ENCODE data around the gene DDX21.
"Not testable (repeated sequence)": the region's sequence is repeated elsewhere in the genome, so short reads cannot be mapped to it uniquely, and the experiment has no call there.

The DDX21 gene

GRCh38 chr10:68955832-68956532 is at the start of gene DDX21:
DDX21 (plus strand) TSS chr10:68956170; CDS start chr10:68956226, 56 bp downstream.
- peak; percentile 91 for DNase-seq

- DNase-seq, result no peak
Observed at GRCh38 chr10:68924593-68924992, 31.4 kb upstream of the DDX21 start.

GRCh38 chr10:68925489-68925888 is 30.5 kb upstream of the DDX21 start:
- no peak for DNase-seq

- not testable (repeated sequence) for DNase-seq
Observed at GRCh38 chr10:68929157-68929556, 26.8 kb upstream of the DDX21 start.

GRCh38 chr10:68929888-68930287 is 26.1 kb upstream of the DDX21 start:
- not testable (repeated sequence) for DNase-seq

GRCh38 chr10:68932860-68933259 is 23.1 kb upstream of the DDX21 start:
- DNase-seq, result not testable (repeated sequence)

GRCh38 chr10:68934994-68935393 is 21.0 kb upstream of the DDX21 start:
- DNase-seq, result no peak

GRCh38 chr10:68938117-68938516 is 17.9 kb upstream of the DDX21 start:
- DNase-seq, result no peak

- no peak for DNase-seq
Observed at GRCh38 chr10:68938884-68939283, 17.1 kb upstream of the DDX21 start.

- not testable (repeated sequence) for DNase-seq
Observed at GRCh38 chr10:68940917-68941316, 15.1 kb upstream of the DDX21 start.

GRCh38 chr10:68950598-68950997 is 5.4 kb upstream of the DDX21 start:
- DNase-seq, result no peak

- DNase-seq, result no peak
Observed at GRCh38 chr10:68954904-68955303, 1.1 kb upstream of the DDX21 start.

GRCh38 chr10:68955355-68955831 is 577 bp upstream of the DDX21 start:
- DNase-seq, result no peak

GRCh38 chr10:68957284-68957615 is 1.3 kb downstream of the DDX21 start:
- DNase-seq, result no peak

GRCh38 chr10:68957654-68958053 is 1.7 kb downstream of the DDX21 start:
- no peak for DNase-seq

- DNase-seq, result no peak
Observed at GRCh38 chr10:68959695-68960527, 3.9 kb downstream of the DDX21 start.

- no peak for DNase-seq
Observed at GRCh38 chr10:68963151-68963550, 7.2 kb downstream of the DDX21 start.

- no peak for DNase-seq
Observed at GRCh38 chr10:68973975-68974374, 18.0 kb downstream of the DDX21 start.

GRCh38 chr10:68975936-68976473 is 20.0 kb downstream of the DDX21 start:
- DNase-seq, result not testable (repeated sequence)

GRCh38 chr10:68979738-68980137 is 23.8 kb downstream of the DDX21 start:
- not testable (repeated sequence) for DNase-seq

- no peak for DNase-seq
Observed at GRCh38 chr10:68981074-68981473, 25.1 kb downstream of the DDX21 start.

GRCh38 chr10:68982389-68982788 is 26.4 kb downstream of the DDX21 start:
- no peak for DNase-seq

- no peak for DNase-seq
Observed at GRCh38 chr10:68987611-68988010, 31.6 kb downstream of the DDX21 start.
